T-cell (primary cell): ENCODE measurements around the gene SMARCB1. TPM values are rescaled to one million over a fixed set of nuclear protein-coding genes. Genes with fewer than 3 reads are reported as not detected.

Source experiments
- ATAC-seq, 4 experiments: fragments of 200-7000 bp in 3 of 4; fragments of 150-1000 bp in 1 of 4; cut with Tn5 transposase; replicated peaks in 1 of 4; 1 replicate in 3 of 4; 2 replicates in 1 of 4; pipeline ENCODE4 v1.10.0; 2021; ENCODE audit warnings: moderate library complexity in 3 of 4, mild to moderate bottlenecking in 2 of 4, moderate number of reproducible peaks in 1 of 4
- CTCF ChIA-PET, 2 donors: fragments of 300-600 bp; sonication (Branson Sonifier 250); formaldehyde crosslinking; loops; one replicate each; lab custom pipeline; 2022; ENCODE audit warnings: antibody characterized with exemption in 2 of 2; lab: Charles Lee
- POLR2A ChIA-PET, 2 donors: fragments of 300-600 bp; sonication (Branson Sonifier 250); formaldehyde crosslinking; loops; one replicate each; lab custom pipeline; 2022; ENCODE audit warnings: antibody characterized with exemption in 2 of 2; lab: Charles Lee
- DNase-seq, 35 experiments: peaks; one replicate each; pipeline versions ENCODE4 v3.0.0 to v3.0.0-alpha.2; 2013 to 2023
- H3K27ac ChIP-seq: one replicate; pipeline ENCODE4 v1.5.1; 2013; ENCODE audit warnings: low read length
- H3K27me3 ChIP-seq, 2 experiments: replicated peaks in 1 of 2; 1 replicate in 1 of 2; 2 replicates in 1 of 2; pipeline versions ENCODE4 v1.6.1 to v1.7.0; 2013; ENCODE audit warnings: low read length in 1 of 2, mixed read lengths in 1 of 2; ENCODE audit not compliant: control insufficient read depth in 2 of 2, insufficient read depth in 2 of 2; ENCODE audit errors: extremely low read depth in 1 of 2
- H3K36me3 ChIP-seq, 2 donors: 1 replicate in 1 of 2; 2 replicates in 1 of 2; pipeline versions ENCODE4 v1.6.1 to v1.7.0; 2013; ENCODE audit warnings: low read length in 1 of 2; ENCODE audit not compliant: control insufficient read depth in 2 of 2, insufficient read depth in 1 of 2; ENCODE audit errors: extremely low read depth in 1 of 2
- H3K4me1 ChIP-seq, 2 experiments: 1 replicate in 1 of 2; 2 replicates in 1 of 2; pipeline versions ENCODE4 v1.6.1 to v1.7.0; 2013; ENCODE audit warnings: low read length in 2 of 2, mixed read lengths in 1 of 2; ENCODE audit not compliant: insufficient read depth in 2 of 2, control insufficient read depth in 1 of 2; ENCODE audit errors: extremely low read depth in 1 of 2
- H3K4me3 ChIP-seq, 2 donors: 1 replicate in 1 of 2; 2 replicates in 1 of 2; pipeline versions ENCODE4 v1.5.1 to v1.7.0; 2013; ENCODE audit warnings: mild to moderate bottlenecking in 2 of 2, low read length in 1 of 2, moderate library complexity in 1 of 2; ENCODE audit not compliant: control insufficient read depth in 1 of 2; ENCODE audit errors: extremely low read depth in 1 of 2
- H3K9me3 ChIP-seq: 2 replicates; pipeline ENCODE4 v1.7.0; 2013
- H3K27ac Mint-ChIP-seq, 2 donors: one replicate each; pipeline ENCODE4 v1.8.0; 2020 to 2021; ENCODE audit warnings: mild to moderate bottlenecking in 2 of 2, mixed read lengths in 2 of 2
- H3K27me3 Mint-ChIP-seq, 2 donors: one replicate each; pipeline ENCODE4 v1.8.0; 2021 to 2022; ENCODE audit warnings: mixed read lengths in 2 of 2
- H3K36me3 Mint-ChIP-seq: one replicate; pipeline ENCODE4 v1.8.0; 2021; ENCODE audit warnings: mixed read lengths
- H3K4me1 Mint-ChIP-seq, 3 donors: one replicate each; pipeline ENCODE4 v1.8.0; 2020 to 2022; ENCODE audit warnings: mixed read lengths in 3 of 3, mild to moderate bottlenecking in 1 of 3
- H3K4me3 Mint-ChIP-seq, 3 donors: one replicate each; pipeline ENCODE4 v1.8.0; 2020 to 2022; ENCODE audit warnings: mild to moderate bottlenecking in 3 of 3, mixed read lengths in 3 of 3, moderate library complexity in 3 of 3
- H3K9me3 Mint-ChIP-seq, 3 donors: one replicate each; pipeline ENCODE4 v1.8.0; 2020 to 2022; ENCODE audit warnings: mixed read lengths in 3 of 3
- WGBS: methylation state at CpG from one replicate; pipeline ENCODE4 v1.1.5; 2013; ENCODE audit warnings: missing lambda C conversion rate; ENCODE audit not compliant: insufficient coverage; 5-methylcytosine and 5-hydroxymethylcytosine counted together
- total RNA-seq, 35 experiments: library from RNA in 6 of 35; stranded (reverse) in 6 of 35; fragments of 120-200 nt in 1 of 35; gene quantifications; one replicate each; pipeline versions ENCODE4 v1.2.1 to v1.2.4 and lab custom pipeline; 2013 to 2026

Gene SMARCB1
- total RNA-seq, 5 donors from 2014 or later (not counting 1 experiment from before 2014, with no cell fraction given): 50.2 to 57.7 (median 54.3) TPM

- Histone ChIP-seq H3K4me3 (no peak overlapping the region), H3K36me3 (peaks cover 2 to 3% of the 10 kb centered on the region in 2 donors), H3K9me3 (no peaks in the 10 kb centered on the region), H3K27me3 (peaks cover 0 to 7% of the 10 kb centered on the region in 2 experiments), H3K27ac (no peak overlapping the region), H3K4me1 (peaks cover 18 to 60% of the 10 kb centered on the region in 2 experiments)
- Mint-ChIP-seq H3K27me3 (no peaks in the 10 kb centered on the region), H3K27ac (peak overlapping the region in 1 of 2 donors; percentile 72), H3K36me3 (no peaks in the 10 kb centered on the region), H3K9me3 (no peaks in the 10 kb centered on the region), H3K4me3 (peak overlapping the region; percentile 25 to 56 (median 47)), H3K4me1 (peaks cover 28 to 53% (median 42%) of the 10 kb centered on the region in 3 donors)
- no peak for DNase-seq
- CTCF ChIA-PET: no interaction called here
- WGBS: 97% methylated on average over 8 of the region's 9 CpGs
- ATAC-seq: no peak
- POLR2A ChIA-PET: no interaction called here
These were observed 21.6 kb upstream of the SMARCB1 start for GRCh38 chr22:23764899-23765881.

- Mint-ChIP-seq H3K27me3 (no peaks in the 10 kb centered on the region), H3K27ac (peak overlapping the region in 1 of 2 donors; percentile 64), H3K4me1 (peaks cover 43 to 65% (median 50%) of the 10 kb centered on the region in 3 donors), H3K9me3 (no peaks in the 10 kb centered on the region), H3K4me3 (peak overlapping the region; percentile 72 to 82 (median 78)), H3K36me3 (no peaks in the 10 kb centered on the region)
- 9% methylated on average over 26 of the region's 27 CpGs for WGBS
- Histone ChIP-seq H3K4me1 (peaks cover 24 to 80% of the 10 kb centered on the region in 2 experiments), H3K27me3 (peaks cover 0 to 9% of the 10 kb centered on the region in 2 experiments), H3K36me3 (peaks cover 2 to 3% of the 10 kb centered on the region in 2 donors), H3K27ac (no peak overlapping the region), H3K4me3 (peak overlapping the region; percentile 74 to 81), H3K9me3 (no peaks in the 10 kb centered on the region)
- ATAC-seq: no peak
- POLR2A ChIA-PET: no interaction called here
- DNase-seq: no peak
- CTCF ChIA-PET: interaction anchor here (0.5 to 1.2 kb wide), 6 partner anchors 10 to 128 kb away, joined by 3 to 7 read pairs (median 4); partner anchors contain the start of gene ZNF70 (in 1 of the 2)
These were observed 19.5 kb upstream of the SMARCB1 start for GRCh38 chr22:23767303-23767672.

- no peaks in the 10 kb centered on the region for H3K9me3 Mint-ChIP-seq
- H3K4me3 ChIP-seq: peak within 1 kb of the TSS; percentile 74 to 81
- H3K4me3 Mint-ChIP-seq: peak within 1 kb of the TSS; percentile 78 to 84 (median 82)
- no peaks in the 10 kb centered on the region for H3K9me3 ChIP-seq
- H3K27me3 ChIP-seq: peaks cover 0 to 12% of the 10 kb centered on the region in 2 experiments
- no peaks in the 10 kb centered on the region for H3K27me3 Mint-ChIP-seq
- H3K27ac Mint-ChIP-seq: peak within 1 kb of the TSS; percentile 46 to 75
- ATAC-seq: peak; percentile 67 to 80 (median 76)
- peaks cover 2 to 3% of the 10 kb centered on the region in 2 donors for H3K36me3 ChIP-seq
- CTCF ChIA-PET: interaction anchor here (0.6 to 1.2 kb wide), 2 partner anchors 16 to 17 kb away, joined by 3 to 5 read pairs; partner anchors contain the start of gene ZNF70 (in 1 of the 2)
- peak; percentile 46 to 79 (median 66) for DNase-seq
- POLR2A ChIA-PET: no interaction called here
- WGBS: 2% methylated on average over 55 of the region's 63 CpGs
- no peaks in the 10 kb centered on the region for H3K36me3 Mint-ChIP-seq
- peak within 1 kb of the TSS; percentile 13 for H3K27ac ChIP-seq
- H3K4me1 Mint-ChIP-seq: peaks cover 40 to 61% (median 46%) of the 10 kb centered on the region in 3 donors
- peaks cover 25 to 78% of the 10 kb centered on the region in 2 experiments for H3K4me1 ChIP-seq
These were observed 18.9 kb upstream of the SMARCB1 start, which contains the start of gene CHCHD10 for GRCh38 chr22:23767673-23768548. TSS of gene CHCHD10 (minus strand) at chr22:23767972. CDS start at chr22:23767874, 98 bp downstream.

- Histone ChIP-seq H3K27ac (no peak overlapping the region), H3K36me3 (peaks cover 0 to 2% of the 10 kb centered on the region in 2 donors), H3K9me3 (no peaks in the 10 kb centered on the region), H3K27me3 (peaks cover 0 to 17% of the 10 kb centered on the region in 2 experiments), H3K4me3 (no peak overlapping the region), H3K4me1 (peaks cover 16 to 68% of the 10 kb centered on the region in 2 experiments)
- Mint-ChIP-seq H3K27me3 (no peaks in the 10 kb centered on the region), H3K36me3 (no peaks in the 10 kb centered on the region), H3K27ac (no peak overlapping the region), H3K4me1 (peaks cover 39 to 51% (median 40%) of the 10 kb centered on the region in 3 donors), H3K9me3 (no peaks in the 10 kb centered on the region), H3K4me3 (peak overlapping the region; percentile 36 to 82 (median 55))
- DNase-seq (no peak), ATAC-seq (no peak)
- WGBS: 70% methylated on average over 4 of the region's 6 CpGs
- CTCF ChIA-PET: interaction anchor here in 1 of 2 donors (0.9 kb wide), 1 partner anchor 17 kb away, joined by 4 read pairs; no protein-coding TSS in a partner anchor
- POLR2A ChIA-PET: interaction anchor here in 1 of 2 donors (0.5 to 0.7 kb wide), 2 partner anchors 14 to 159 kb away, joined by 3 to 8 read pairs; no protein-coding TSS in a partner anchor
These were observed 17.3 kb upstream of the SMARCB1 start for GRCh38 chr22:23769321-23769965.

- 28% methylated on average over 4 of the region's 6 CpGs for WGBS
- no peaks in the 10 kb centered on the region for H3K9me3 ChIP-seq
- CTCF ChIA-PET: no interaction called here
- POLR2A ChIA-PET: no interaction called here
- H3K36me3 ChIP-seq: no peaks in the 10 kb centered on the region
- H3K27me3 ChIP-seq: peaks cover 0 to 17% of the 10 kb centered on the region in 2 experiments
- H3K4me1 ChIP-seq: peaks cover 11 to 40% of the 10 kb centered on the region in 2 experiments
- Mint-ChIP-seq H3K27ac (no peak overlapping the region), H3K4me1 (peaks cover 18 to 32% (median 31%) of the 10 kb centered on the region in 3 donors), H3K4me3 (peak overlapping the region; percentile 61 to 64 (median 64)), H3K27me3 (no peaks in the 10 kb centered on the region), H3K36me3 (no peaks in the 10 kb centered on the region), H3K9me3 (no peaks in the 10 kb centered on the region)
- ATAC-seq (no peak), DNase-seq (no peak)
- H3K4me3 ChIP-seq: peak overlapping the region; percentile 36 to 37
- no peak overlapping the region for H3K27ac ChIP-seq
These were observed 14.5 kb upstream of the SMARCB1 start for GRCh38 chr22:23772315-23772648.
